ENCODE data around the gene SEPTIN14.
"Not testable (repeated sequence)": the region's sequence is repeated elsewhere in the genome, so short reads cannot be mapped to it uniquely, and the experiment has no call there.

- not testable (repeated sequence) for TF ChIP-seq CTCF (IDR thresholded peaks at IDR 0.05; ENCODE audit: poor library complexity); EZH2 (IDR thresholded peaks at IDR 0.05; ENCODE audit: borderline replicate concordance)
Observed at GRCh38 chr7:55744706-55745105, 117.8 kb downstream of the SEPTIN14 start.
